Lung (tissue), 12 donors: ENCODE data around the gene CNTRL. TPM values are rescaled to one million over a fixed set of nuclear protein-coding genes. Genes with fewer than 3 reads are reported as not detected.

Source experiments
- ATAC-seq: fragments of 200-7000 bp; cut with Tn5 transposase; one replicate; pipeline ENCODE4 v1.9.1; 2020; ENCODE audit warnings: moderate number of reproducible peaks; ENCODE audit not compliant: insufficient read depth, low FRiP score
- DNase-seq, 3 donors: peaks; one replicate each; pipeline ENCODE4 v3.0.0-alpha.2; 2013 to 2017
- H3K27ac ChIP-seq, 2 donors: one replicate each; pipeline ENCODE4 v1.5.1; 2013; ENCODE audit warnings: mild to moderate bottlenecking in 2 of 2, moderate library complexity in 2 of 2, control low read depth in 1 of 2, inconsistent platforms in 1 of 2, low read depth in 1 of 2, low read length in 1 of 2
- H3K27me3 ChIP-seq, 3 donors: one replicate each; pipeline ENCODE4 v1.5.1; 2013; ENCODE audit warnings: low read length in 2 of 3; ENCODE audit not compliant: control insufficient read depth in 3 of 3, insufficient read depth in 3 of 3
- H3K36me3 ChIP-seq, 4 donors: one replicate each; pipeline ENCODE4 v1.5.1; 2013; ENCODE audit warnings: low read length in 4 of 4, mild to moderate bottlenecking in 1 of 4, moderate library complexity in 1 of 4; ENCODE audit not compliant: control insufficient read depth in 4 of 4, insufficient read depth in 4 of 4
- H3K4me1 ChIP-seq, 5 donors: one replicate each; pipeline ENCODE4 v1.5.1; 2013; ENCODE audit warnings: low read length in 5 of 5, mild to moderate bottlenecking in 2 of 5, moderate library complexity in 1 of 5; ENCODE audit not compliant: control insufficient read depth in 5 of 5, insufficient read depth in 5 of 5
- H3K4me3 ChIP-seq: one replicate; pipeline ENCODE4 v1.5.1; 2013; ENCODE audit warnings: mild to moderate bottlenecking, control low read depth, moderate library complexity
- H3K9ac ChIP-seq, 2 donors: one replicate each; pipeline ENCODE4 v1.5.1; 2013; ENCODE audit warnings: low read length in 2 of 2, control low read depth in 1 of 2; ENCODE audit not compliant: insufficient read depth in 1 of 2
- H3K9me3 ChIP-seq, 4 donors: one replicate each; pipeline ENCODE4 v1.5.1; 2013; ENCODE audit warnings: low read length in 3 of 4, mild to moderate bottlenecking in 1 of 4, moderate library complexity in 1 of 4; ENCODE audit not compliant: control insufficient read depth in 4 of 4, insufficient read depth in 3 of 4
- WGBS, 2 donors: extraction: QIAGEN DNeasy Blood & Tissue Kit; methylation state at CpG; one replicate each; pipeline ENCODE4 v1.1.7; 2013; 5-methylcytosine and 5-hydroxymethylcytosine counted together
- polyA plus RNA-seq, 2 donors: library from polyadenylated mRNA; stranded (reverse); fragments of 200-250 nt; gene quantifications; one replicate each; pipeline ENCODE4 v1.2.1, GENCODE V29; 2013
- total RNA-seq, 2 donors: library from RNA; depleted of rRNA in 1 of 2; stranded (reverse); fragments of >200 nt in 1 of 2; gene quantifications; one replicate each; pipeline ENCODE4 v1.2.1, GENCODE V29; 2014 to 2021
- TF ChIP-seq, protein P1 (sequence below): IDR thresholded peaks from 2 replicates; pipeline ENCODE4 v1.5.1; 2012; ENCODE audit warnings: mild to moderate bottlenecking; ENCODE audit errors: control extremely low read depth, extremely low read depth
- donor health status: control.
- donor health status: control.
- donor health status: Bipolar disorder and iron deficiency.
- donor health status: healthy.
- donor health status: DM: yes; HTN: yes; CAD: no.

CNTRL gene
- total and polyA plus RNA-seq, 4 donors: 9.5 to 42.9 (median 18.3) TPM

GRCh38 chr9:121150188-121150587 is 75.4 kb downstream of the CNTRL start:
- no peaks in the 10 kb centered on the region for H3K4me1 ChIP-seq

GRCh38 chr9:121153642-121154041 is 78.9 kb downstream of the CNTRL start:
- H3K9ac ChIP-seq: no peak overlapping the region
- H3K27ac ChIP-seq: no peak overlapping the region
- no peaks in the 10 kb centered on the region for H3K4me1 ChIP-seq
- no peaks in the 10 kb centered on the region for H3K9me3 ChIP-seq
- WGBS, 2 donors: 89 to 100% methylated on average over 1 of the region's 1 CpG
- H3K4me3 ChIP-seq: no peak overlapping the region
- no peak for ATAC-seq
- H3K36me3 ChIP-seq: peaks cover 16 to 62% (median 28%) of the 10 kb centered on the region in 4 donors
- H3K27me3 ChIP-seq: no peaks in the 10 kb centered on the region
- no peak for DNase-seq
- TF ChIP-seq, protein P1, sequence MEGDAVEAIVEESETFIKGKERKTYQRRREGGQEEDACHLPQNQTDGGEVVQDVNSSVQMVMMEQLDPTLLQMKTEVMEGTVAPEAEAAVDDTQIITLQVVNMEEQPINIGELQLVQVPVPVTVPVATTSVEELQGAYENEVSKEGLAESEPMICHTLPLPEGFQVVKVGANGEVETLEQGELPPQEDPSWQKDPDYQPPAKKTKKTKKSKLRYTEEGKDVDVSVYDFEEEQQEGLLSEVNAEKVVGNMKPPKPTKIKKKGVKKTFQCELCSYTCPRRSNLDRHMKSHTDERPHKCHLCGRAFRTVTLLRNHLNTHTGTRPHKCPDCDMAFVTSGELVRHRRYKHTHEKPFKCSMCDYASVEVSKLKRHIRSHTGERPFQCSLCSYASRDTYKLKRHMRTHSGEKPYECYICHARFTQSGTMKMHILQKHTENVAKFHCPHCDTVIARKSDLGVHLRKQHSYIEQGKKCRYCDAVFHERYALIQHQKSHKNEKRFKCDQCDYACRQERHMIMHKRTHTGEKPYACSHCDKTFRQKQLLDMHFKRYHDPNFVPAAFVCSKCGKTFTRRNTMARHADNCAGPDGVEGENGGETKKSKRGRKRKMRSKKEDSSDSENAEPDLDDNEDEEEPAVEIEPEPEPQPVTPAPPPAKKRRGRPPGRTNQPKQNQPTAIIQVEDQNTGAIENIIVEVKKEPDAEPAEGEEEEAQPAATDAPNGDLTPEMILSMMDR: no peak

More at GRCh38 chr9:121150188-121150587, 75.4 kb downstream of the CNTRL start:
- ATAC-seq: no peak
- no peak for DNase-seq
- TF ChIP-seq, protein P1: no peak
- H3K9ac ChIP-seq: no peak overlapping the region
- H3K27ac ChIP-seq: no peak overlapping the region
- H3K36me3 ChIP-seq: peaks cover 25 to 59% (median 38%) of the 10 kb centered on the region in 4 donors
- no peak overlapping the region for H3K4me3 ChIP-seq
- 73 to 79% methylated on average over 2 of the region's 2 CpGs for WGBS, 2 donors
- no peaks in the 10 kb centered on the region for H3K27me3 ChIP-seq
- H3K9me3 ChIP-seq: no peaks in the 10 kb centered on the region

- Histone ChIP-seq H3K4me3 (no peak overlapping the region), H3K36me3 (peaks cover 11 to 64% (median 30%) of the 10 kb centered on the region in 4 donors), H3K9ac (no peak overlapping the region), H3K27me3 (no peaks in the 10 kb centered on the region), H3K27ac (no peak overlapping the region), H3K4me1 (no peaks in the 10 kb centered on the region), H3K9me3 (no peaks in the 10 kb centered on the region)
- 95% methylated on average over 6 of the region's 6 CpGs for WGBS, 2 donors
- TF ChIP-seq, protein P1: no peak
- DNase-seq: no peak
- no peak for ATAC-seq
Observed at GRCh38 chr9:121154782-121155181, 80.0 kb downstream of the CNTRL start.

GRCh38 chr9:121156263-121156731 is 81.5 kb downstream of the CNTRL start:
- Histone ChIP-seq H3K36me3 (peaks cover 11 to 58% (median 33%) of the 10 kb centered on the region in 4 donors), H3K27ac (no peak overlapping the region), H3K9me3 (no peaks in the 10 kb centered on the region), H3K4me3 (no peak overlapping the region), H3K27me3 (no peaks in the 10 kb centered on the region), H3K4me1 (no peaks in the 10 kb centered on the region), H3K9ac (no peak overlapping the region)
- TF ChIP-seq, protein P1: no peak
- 74% methylated on average over 2 of the region's 2 CpGs for WGBS, 2 donors
- ATAC-seq (no peak), DNase-seq (no peak)
